Ishikawa (cell line): ENCODE measurements around the gene IGSF22.

ENCODE experiments used
- CEBPB ChIP-seq: IDR thresholded peaks from 2 replicates; pipeline ENCODE4 v1.6.1; 2012
- CREB1 ChIP-seq: IDR thresholded peaks from 2 replicates; pipeline ENCODE4 v1.6.1; 2012; ENCODE audit warnings: low read depth
- EP300 ChIP-seq: IDR thresholded peaks from 2 replicates; pipeline ENCODE4 v1.6.1; 2012; ENCODE audit warnings: borderline replicate concordance
- FOXM1 ChIP-seq: IDR thresholded peaks from 2 replicates; pipeline ENCODE4 v1.6.1; 2012; ENCODE audit warnings: low read depth, borderline replicate concordance
- MAX ChIP-seq: IDR thresholded peaks from 2 replicates; pipeline ENCODE4 v1.6.1; 2012
- NFIC ChIP-seq: IDR thresholded peaks from 2 replicates; pipeline ENCODE4 v1.6.1; 2012
- RAD21 ChIP-seq: IDR thresholded peaks from 2 replicates; pipeline ENCODE4 v1.6.1; 2012; ENCODE audit warnings: low read depth
- REST ChIP-seq: IDR thresholded peaks from 2 replicates; pipeline ENCODE4 v1.6.1; 2012; ENCODE audit warnings: low read depth, mild to moderate bottlenecking
- TAF1 ChIP-seq: IDR thresholded peaks from 2 replicates; pipeline ENCODE4 v1.6.1; 2012; ENCODE audit warnings: low read depth, mild to moderate bottlenecking
- TCF12 ChIP-seq: IDR thresholded peaks from 2 replicates; pipeline ENCODE4 v1.6.1; 2012; ENCODE audit warnings: low read depth
- TEAD4 ChIP-seq: IDR thresholded peaks from 2 replicates; pipeline ENCODE4 v1.6.1; 2012
- YY1 ChIP-seq: IDR thresholded peaks from 2 replicates; pipeline ENCODE4 v1.6.1; 2012; ENCODE audit warnings: low read depth

DNA sequence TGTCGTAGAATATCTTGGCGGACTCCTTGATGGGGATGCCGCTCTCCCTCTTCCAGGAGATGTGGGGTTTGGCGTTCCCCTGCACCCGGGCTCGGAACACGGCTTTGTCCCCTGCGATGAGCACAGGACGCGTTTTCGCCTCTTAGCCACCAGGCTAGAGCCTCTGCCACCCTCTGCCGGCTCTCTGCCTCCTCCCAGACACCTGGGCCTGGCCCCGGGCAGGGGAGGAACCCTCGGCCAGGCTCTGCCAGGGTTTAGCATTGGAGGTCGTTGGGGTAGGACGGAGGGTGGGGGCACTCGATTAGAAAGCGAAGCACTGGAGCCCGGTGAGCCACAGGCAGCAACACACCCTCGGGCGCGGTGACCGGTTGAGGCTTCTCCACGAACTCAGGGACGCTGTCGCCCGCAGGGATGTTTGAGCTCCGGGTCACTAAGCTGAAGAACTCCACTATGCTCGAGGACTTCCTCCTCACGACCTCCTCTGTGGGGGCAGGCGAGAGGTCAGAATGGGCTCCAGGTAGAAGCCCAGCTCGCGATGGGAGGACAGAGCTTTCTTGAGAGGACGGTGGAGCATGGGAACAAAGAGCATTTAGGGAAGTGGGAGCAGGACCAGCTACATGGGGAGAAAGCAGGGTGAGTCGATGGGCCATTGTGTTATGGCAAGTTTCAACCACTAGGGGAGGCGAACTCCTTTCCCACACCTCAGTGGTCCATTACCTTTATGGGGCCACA, 4.3 kb downstream of the IGSF22 start:
- TF ChIP-seq CREB1 (no peak), YY1 (no peak), REST (no peak), TCF12 (no peak), FOXM1 (no peak), TAF1 (no peak), CEBPB (no peak), RAD21 (peak; percentile 23; the same call in 1 of the 2 replicates), NFIC (no peak), EP300 (no peak), MAX (no peak), TEAD4 (no peak)
